Glutamatergic neuron (in vitro differentiated cells): ENCODE results near the gene OR10C1. TPM values are rescaled to one million over a fixed set of nuclear protein-coding genes. Genes with fewer than 3 reads are reported as not detected.

Experiments
- DNase-seq: peaks from one replicate; pipeline ENCODE4 v3.0.0; 2022
- H3K27ac Mint-ChIP-seq: one replicate; pipeline ENCODE4 v1.8.0; 2020; ENCODE audit warnings: mild to moderate bottlenecking, mixed read lengths, inconsistent platforms; ENCODE audit not compliant: unreplicated experiment
- H3K27me3 Mint-ChIP-seq: one replicate; pipeline ENCODE4 v1.8.0; 2020; ENCODE audit warnings: mild to moderate bottlenecking, moderate library complexity, mixed read lengths, inconsistent platforms; ENCODE audit not compliant: unreplicated experiment
- H3K36me3 Mint-ChIP-seq: one replicate; pipeline ENCODE4 v1.8.0; 2020; ENCODE audit warnings: mild to moderate bottlenecking, mixed read lengths, inconsistent platforms; ENCODE audit not compliant: unreplicated experiment
- H3K4me1 Mint-ChIP-seq: one replicate; pipeline ENCODE4 v1.8.0; 2020; ENCODE audit warnings: mild to moderate bottlenecking, low read depth, mixed read lengths, inconsistent platforms; ENCODE audit not compliant: unreplicated experiment
- H3K4me3 Mint-ChIP-seq: one replicate; pipeline ENCODE4 v1.8.0; 2020; ENCODE audit warnings: mild to moderate bottlenecking, mixed read lengths, inconsistent platforms; ENCODE audit not compliant: unreplicated experiment
- H3K9me3 Mint-ChIP-seq: one replicate; pipeline ENCODE4 v1.8.0; 2020; ENCODE audit warnings: mild to moderate bottlenecking, moderate library complexity, mixed read lengths, inconsistent platforms; ENCODE audit not compliant: unreplicated experiment
- total RNA-seq: library from RNA; stranded (reverse); fragmentation: NEBNext Ultra II Directional; extraction: Animal tissue kit (Norgen Biotek cat#: 25700); gene quantifications from one replicate; pipeline ENCODE4 v1.2.1, GENCODE V29; 2021; ENCODE audit not compliant: unreplicated experiment
- TF ChIP-seq, protein P1 (sequence below): fragments of 200-600 bp; sonication (generic); IDR thresholded peaks from one replicate; pipeline ENCODE4 v1.5.0; 2021; ENCODE audit not compliant: partially characterized antibody, unreplicated experiment

OR10C1 gene
- total RNA-seq, 1 donor from 2014 or later = not detected

- Mint-ChIP-seq H3K27me3 (no peaks in the 10 kb centered on the region), H3K36me3 (no peaks in the 10 kb centered on the region), H3K4me1 (no peaks in the 10 kb centered on the region), H3K4me3 (no peak overlapping the region), H3K27ac (no peak overlapping the region), H3K9me3 (no peaks in the 10 kb centered on the region)
- TF ChIP-seq, protein P1, sequence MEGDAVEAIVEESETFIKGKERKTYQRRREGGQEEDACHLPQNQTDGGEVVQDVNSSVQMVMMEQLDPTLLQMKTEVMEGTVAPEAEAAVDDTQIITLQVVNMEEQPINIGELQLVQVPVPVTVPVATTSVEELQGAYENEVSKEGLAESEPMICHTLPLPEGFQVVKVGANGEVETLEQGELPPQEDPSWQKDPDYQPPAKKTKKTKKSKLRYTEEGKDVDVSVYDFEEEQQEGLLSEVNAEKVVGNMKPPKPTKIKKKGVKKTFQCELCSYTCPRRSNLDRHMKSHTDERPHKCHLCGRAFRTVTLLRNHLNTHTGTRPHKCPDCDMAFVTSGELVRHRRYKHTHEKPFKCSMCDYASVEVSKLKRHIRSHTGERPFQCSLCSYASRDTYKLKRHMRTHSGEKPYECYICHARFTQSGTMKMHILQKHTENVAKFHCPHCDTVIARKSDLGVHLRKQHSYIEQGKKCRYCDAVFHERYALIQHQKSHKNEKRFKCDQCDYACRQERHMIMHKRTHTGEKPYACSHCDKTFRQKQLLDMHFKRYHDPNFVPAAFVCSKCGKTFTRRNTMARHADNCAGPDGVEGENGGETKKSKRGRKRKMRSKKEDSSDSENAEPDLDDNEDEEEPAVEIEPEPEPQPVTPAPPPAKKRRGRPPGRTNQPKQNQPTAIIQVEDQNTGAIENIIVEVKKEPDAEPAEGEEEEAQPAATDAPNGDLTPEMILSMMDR = no peak
- DNase-seq = no peak
Measured at GRCh38 chr6:29483735-29484134, 44.6 kb downstream of the OR10C1 start.

DNA sequence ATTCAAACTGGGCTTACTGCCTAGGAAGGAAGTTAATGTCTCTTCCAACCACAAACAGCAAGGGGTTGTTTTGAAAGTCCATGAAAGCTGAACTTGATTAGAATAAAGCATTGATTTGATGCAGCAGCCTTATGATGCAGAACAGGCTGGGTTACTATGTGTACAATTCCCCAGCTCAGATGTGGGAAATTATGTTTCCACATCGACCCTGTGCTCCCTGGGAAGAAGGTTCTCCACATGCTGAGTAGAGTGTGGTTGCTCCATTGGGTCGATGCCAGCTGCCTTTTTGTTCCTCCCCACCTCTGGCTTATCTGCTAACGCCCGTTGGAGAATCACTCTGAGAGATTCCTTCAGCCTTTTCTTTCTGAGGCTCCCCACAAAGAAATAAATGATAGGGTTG, 47.5 kb downstream of the OR10C1 start:
- Mint-ChIP-seq H3K27me3 (no peaks in the 10 kb centered on the region), H3K4me3 (no peak overlapping the region), H3K27ac (no peak overlapping the region), H3K36me3 (no peaks in the 10 kb centered on the region), H3K4me1 (no peaks in the 10 kb centered on the region), H3K9me3 (no peaks in the 10 kb centered on the region)
- DNase-seq = no peak
- TF ChIP-seq, protein P1 = no peak

GRCh38 chr6:29487131-29487530, 48.0 kb downstream of the OR10C1 start:
- no peak overlapping the region for H3K4me3 Mint-ChIP-seq

DNA sequence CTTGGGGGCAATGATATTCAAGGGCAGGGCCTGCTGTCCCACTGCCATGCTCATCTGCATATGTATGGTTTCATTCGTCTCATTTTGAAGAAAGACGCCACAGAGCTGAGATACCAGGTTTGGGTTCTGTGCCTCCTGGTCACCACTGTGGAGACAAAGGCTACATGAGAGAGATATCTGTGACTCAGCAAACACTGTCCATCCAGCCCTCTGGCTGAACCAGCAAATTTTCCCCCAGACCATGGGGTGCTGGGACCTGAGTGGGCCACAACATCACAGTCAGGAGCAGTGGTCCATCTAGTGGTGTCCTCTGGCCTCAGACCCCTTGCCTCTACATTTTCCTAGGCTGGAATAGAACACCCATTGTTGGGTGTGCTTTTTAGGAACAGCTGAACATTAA, 48.6 kb downstream of the OR10C1 start, which contains the start of gene MAS1L:
Gene MAS1L, minus strand, starts transcription at position 297 of the 400 bp plus-strand sequence. Its CDS starts 54 bp downstream, at position 243.
- no peaks in the 10 kb centered on the region for H3K36me3 Mint-ChIP-seq
- H3K27me3 Mint-ChIP-seq = no peaks in the 10 kb centered on the region
- no peak within 1 kb of the TSS for H3K4me3 Mint-ChIP-seq
- H3K4me1 Mint-ChIP-seq = no peaks in the 10 kb centered on the region
- no peak within 1 kb of the TSS for H3K27ac Mint-ChIP-seq
- TF ChIP-seq, protein P1 = no peak
- DNase-seq = no peak
- no peaks in the 10 kb centered on the region for H3K9me3 Mint-ChIP-seq

More at GRCh38 chr6:29487131-29487530, 48.0 kb downstream of the OR10C1 start:
- Mint-ChIP-seq H3K36me3 (no peaks in the 10 kb centered on the region), H3K4me1 (no peaks in the 10 kb centered on the region), H3K27me3 (no peaks in the 10 kb centered on the region), H3K9me3 (no peaks in the 10 kb centered on the region), H3K27ac (no peak overlapping the region)
- TF ChIP-seq, protein P1 = no peak
- no peak for DNase-seq

- DNase-seq = no peak
- Mint-ChIP-seq H3K9me3 (no peaks in the 10 kb centered on the region), H3K4me3 (no peak overlapping the region), H3K36me3 (no peaks in the 10 kb centered on the region), H3K27ac (no peak overlapping the region), H3K4me1 (no peaks in the 10 kb centered on the region), H3K27me3 (no peaks in the 10 kb centered on the region)
- TF ChIP-seq, protein P1 = no peak
Measured at GRCh38 chr6:29488874-29489273, 49.8 kb downstream of the OR10C1 start.
